OCI-LY3 (cell line): ENCODE results near the gene CKAP4.

Experiments used
- CTCF ChIP-seq: fragments of 200-600, 300-600 bp; sonication (generic); IDR thresholded peaks from 2 replicates; pipeline ENCODE4 v1.5.1; 2014; ENCODE audit warnings: antibody characterized with exemption, low read length, low read depth
- EZH2phosphoT487 ChIP-seq: fragments of 200-600 bp; shearing (Covaris generic); IDR thresholded peaks from 2 replicates; pipeline ENCODE4 v1.6.1; 2018; ENCODE audit warnings: antibody characterized with exemption, mixed run types, low read depth

- TF ChIP-seq CTCF, result no peak
- TF ChIP-seq EZH2phosphoT487, result no peak
Observed at GRCh38 chr12:106246891-106247673, 738 bp downstream of the CKAP4 start.
